ENCODE results near the gene EEIG1. TPM values are rescaled to one million over a fixed set of nuclear protein-coding genes. Genes with fewer than 3 reads are reported as not detected.

Gene EEIG1
- total and polyA plus RNA-seq, 2 donors (not counting 1 experiment from before 2014, with no cell fraction given) = 57.2 to 245 TPM

DNA sequence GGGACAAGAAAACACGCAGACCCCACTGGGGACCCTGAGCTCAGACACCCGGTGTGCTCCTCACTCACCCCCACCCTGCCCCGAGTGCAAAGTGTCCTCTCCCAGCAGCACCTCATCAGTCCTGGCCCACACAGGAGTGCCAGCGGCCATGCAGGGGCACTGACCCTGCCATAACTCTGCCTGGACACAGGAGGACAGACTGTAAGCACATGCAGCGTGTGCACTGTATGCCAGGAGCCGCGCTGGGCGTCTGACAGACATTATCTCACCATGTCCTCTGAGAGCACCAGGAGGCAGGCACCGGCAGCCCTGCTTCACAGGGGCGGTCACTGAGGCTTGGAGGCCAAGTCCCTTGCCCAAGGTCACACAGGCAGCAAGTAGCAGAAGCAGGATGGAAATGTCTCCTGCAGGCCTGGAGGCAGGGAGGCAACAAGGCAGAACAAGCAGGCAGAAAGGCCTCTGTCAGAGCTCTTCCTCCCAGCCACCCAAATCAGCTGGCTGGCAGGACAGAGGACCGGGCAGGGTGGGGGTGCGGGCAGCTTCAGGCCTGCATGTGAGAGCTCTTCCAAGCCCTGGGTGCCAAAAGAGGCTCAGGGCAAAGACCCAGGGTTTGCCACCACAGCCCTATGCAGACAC, 8.4 kb downstream of the EEIG1 start:
- peaks cover 90% of the 10 kb centered on the region for H4K20me1 ChIP-seq (ENCODE audit: control insufficient read depth, insufficient read depth, low read length, poor library complexity, severe bottlenecking)
- H3K9me3 ChIP-seq (ENCODE audit: control extremely low read depth in 1 of 3, control insufficient read depth in 2 of 3, insufficient read depth in 1 of 3, low read length in 2 of 3) = no peaks in the 10 kb centered on the region
- no peak for ATAC-seq (ENCODE audit: low read depth)
- peaks cover 99% of the 10 kb centered on the region for H3K79me2 ChIP-seq (ENCODE audit: control insufficient read depth, insufficient read depth, low read length)
- Mint-ChIP-seq H3K4me1 (peaks cover 99% of the 10 kb centered on the region), H3K27me3 (no peaks in the 10 kb centered on the region), H3K9me3 (ENCODE audit: insufficient read depth) (no peaks in the 10 kb centered on the region), H3K27ac (peak overlapping the region; percentile 95), H3K4me3 (peak overlapping the region; percentile 77)
- peak overlapping the region; percentile 27 for H3K9ac ChIP-seq (ENCODE audit: low read length)
- no peak overlapping the region for H2AFZ ChIP-seq (ENCODE audit: insufficient read depth, low read depth, low read length, poor library complexity, severe bottlenecking)
- WGBS (ENCODE audit: insufficient coverage) = 93% methylated on average over 12 of the region's 12 CpGs
- peaks cover 0 to 38% of the 10 kb centered on the region in 2 experiments for H3K36me3 ChIP-seq (replicated peaks in 1 of 2; ENCODE audit: control extremely low read depth in 1 of 2, control insufficient read depth in 1 of 2, extremely low read depth in 1 of 2, insufficient read depth in 2 of 2, low read length in 1 of 2)
- ChIA-PET CTCF (interaction anchor here (1.6 to 20.6 kb wide), 5 partner anchors 10 to 145 kb away, joined by 3 to 282 read pairs (median 19); partner anchors contain the start of gene EEIG1), POLR2A (interaction anchor here (1.4 to 2.8 kb wide), 3 partner anchors 8 to 238 kb away, joined by 3 to 28 read pairs (median 5); partner anchors contain the start of genes EEIG1 and TOR2A)
- no peak for TF ChIP-seq EZH2 (IDR thresholded peaks at IDR 0.05; ENCODE audit: borderline replicate concordance, insufficient read depth, low read depth, low read length, poor library complexity, severe bottlenecking)
- TF ChIP-seq, protein P1, sequence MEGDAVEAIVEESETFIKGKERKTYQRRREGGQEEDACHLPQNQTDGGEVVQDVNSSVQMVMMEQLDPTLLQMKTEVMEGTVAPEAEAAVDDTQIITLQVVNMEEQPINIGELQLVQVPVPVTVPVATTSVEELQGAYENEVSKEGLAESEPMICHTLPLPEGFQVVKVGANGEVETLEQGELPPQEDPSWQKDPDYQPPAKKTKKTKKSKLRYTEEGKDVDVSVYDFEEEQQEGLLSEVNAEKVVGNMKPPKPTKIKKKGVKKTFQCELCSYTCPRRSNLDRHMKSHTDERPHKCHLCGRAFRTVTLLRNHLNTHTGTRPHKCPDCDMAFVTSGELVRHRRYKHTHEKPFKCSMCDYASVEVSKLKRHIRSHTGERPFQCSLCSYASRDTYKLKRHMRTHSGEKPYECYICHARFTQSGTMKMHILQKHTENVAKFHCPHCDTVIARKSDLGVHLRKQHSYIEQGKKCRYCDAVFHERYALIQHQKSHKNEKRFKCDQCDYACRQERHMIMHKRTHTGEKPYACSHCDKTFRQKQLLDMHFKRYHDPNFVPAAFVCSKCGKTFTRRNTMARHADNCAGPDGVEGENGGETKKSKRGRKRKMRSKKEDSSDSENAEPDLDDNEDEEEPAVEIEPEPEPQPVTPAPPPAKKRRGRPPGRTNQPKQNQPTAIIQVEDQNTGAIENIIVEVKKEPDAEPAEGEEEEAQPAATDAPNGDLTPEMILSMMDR (IDR thresholded peaks at IDR 0.05) = no peak
- peaks cover 100% of the 10 kb centered on the region in 2 donors for H3K4me1 ChIP-seq (ENCODE audit: control insufficient read depth in 2 of 2, insufficient read depth in 2 of 2, low read length in 2 of 2)
- peak overlapping the region in 1 of 5 experiments; percentile 21 for H3K4me3 ChIP-seq (ENCODE audit: control extremely low read depth in 1 of 5, extremely low read depth in 1 of 5, insufficient read depth in 1 of 5, low read depth in 2 of 5, low read length in 4 of 5)
- intact Hi-C loops (cut with micrococcal nuclease) = loop anchor here (5.0 kb wide), 1 partner anchor 35 kb away; no protein-coding TSS in a partner anchor
- H3K4me2 ChIP-seq (replicated peaks; ENCODE audit: low read depth, low read length, poor library complexity, severe bottlenecking) = peak overlapping the region; percentile 76
- H3K27ac ChIP-seq (ENCODE audit: low read length in 2 of 2) = peak overlapping the region; percentile 91 to 97
- H3K27me3 ChIP-seq (replicated peaks in 1 of 4; ENCODE audit: control extremely low read depth in 1 of 4, control insufficient read depth in 3 of 4, insufficient read depth in 4 of 4, low read length in 3 of 4) = no peaks in the 10 kb centered on the region
- DNase-seq = no peak

Data from B cell (primary cell).